ENCODE results near the gene CUX1. TPM values are rescaled to one million over a fixed set of nuclear protein-coding genes. Genes with fewer than 3 reads are reported as not detected.

CUX1 gene
- total RNA-seq, 1 experiment from 2014 or later: 64.3 TPM

- TF ChIP-seq ZNF532 (CRISPR knock-in tag; IDR thresholded peaks at IDR 0.05; ENCODE audit: borderline replicate concordance): no peak
- no peak for TF ChIP-seq RORB (CRISPR knock-in tag; IDR thresholded peaks at IDR 0.05)
- no peak for TF ChIP-seq HMGA2 (CRISPR knock-in tag; IDR thresholded peaks at IDR 0.05)
- TF ChIP-seq PREB (CRISPR knock-in tag; IDR thresholded peaks at IDR 0.05; ENCODE audit: borderline replicate concordance): no peak
- TF ChIP-seq ZNF263 (CRISPR knock-in tag; IDR thresholded peaks at IDR 0.05; ENCODE audit: low read depth): no peak
- TF ChIP-seq OVOL2 (CRISPR knock-in tag; IDR thresholded peaks at IDR 0.05; ENCODE audit: borderline replicate concordance): no peak
- TF ChIP-seq ERG (CRISPR knock-in tag; IDR thresholded peaks at IDR 0.05): no peak
- TF ChIP-seq ZNF232 (CRISPR knock-in tag; IDR thresholded peaks at IDR 0.05): no peak
- TF ChIP-seq ZNF396 (CRISPR knock-in tag; IDR thresholded peaks at IDR 0.05; ENCODE audit: borderline replicate concordance): no peak
Observed at GRCh38 chr7:101778026-101778580, 39.3 kb upstream of the CUX1 start (continued).

GRCh38 chr7:101779267-101779666 is 38.2 kb upstream of the CUX1 start:
- no peak overlapping the region for H3K27ac Mint-ChIP-seq
- CTCF ChIA-PET: no interaction called here
- no peak for DNase-seq (ENCODE audit: low spot score)
- TF ChIP-seq ZNF425 (CRISPR knock-in tag; conservative IDR thresholded peaks at IDR 0.05) (no peak), CREM (CRISPR knock-in tag; IDR thresholded peaks at IDR 0.05) (no peak), RELA (CRISPR knock-in tag; IDR thresholded peaks at IDR 0.05; ENCODE audit: borderline replicate concordance) (no peak), ZNF138 (CRISPR knock-in tag; conservative IDR thresholded peaks at IDR 0.05) (no peak), AFF4 (CRISPR knock-in tag; IDR thresholded peaks at IDR 0.05; ENCODE audit: borderline replicate concordance) (no peak), ZNF232 (CRISPR knock-in tag; IDR thresholded peaks at IDR 0.05) (no peak), PRDM15 (CRISPR knock-in tag; IDR thresholded peaks at IDR 0.05) (no peak), PREB (CRISPR knock-in tag; IDR thresholded peaks at IDR 0.05; ENCODE audit: borderline replicate concordance) (no peak), MAX (CRISPR knock-in tag; IDR thresholded peaks at IDR 0.05) (no peak)

More at GRCh38 chr7:101779267-101779666, 38.2 kb upstream of the CUX1 start:
- peaks cover 7% of the 10 kb centered on the region for H3K4me1 Mint-ChIP-seq
- no peaks in the 10 kb centered on the region for H3K9me3 Mint-ChIP-seq
- H3K36me3 Mint-ChIP-seq: no peaks in the 10 kb centered on the region
- POLR2A ChIA-PET: interaction anchor here (0.7 kb wide), 1 partner anchor 36 kb away, joined by 3 read pairs; no protein-coding TSS in a partner anchor
- peaks cover 2% of the 10 kb centered on the region; the same call in 1 of the 2 replicates for H3K27me3 Mint-ChIP-seq (ENCODE audit: low read depth)
- no peak for ATAC-seq
- no peak overlapping the region for H3K4me3 Mint-ChIP-seq
